Loucy (cell line): Measurements from ENCODE around the gene SORCS2.

ENCODE experiments used
- EZH2phosphoT487 ChIP-seq: fragments of 200-600 bp; IDR thresholded peaks from 2 replicates; pipeline ENCODE4 v1.6.1; 2018; ENCODE audit warnings: antibody characterized with exemption, mild to moderate bottlenecking, moderate library complexity, borderline replicate concordance
- TF ChIP-seq, protein P1 (sequence below): fragments of 200-600 bp; sonication (generic); conservative IDR thresholded peaks from 2 replicates; pipeline ENCODE4 v1.5.1; 2014; ENCODE audit warnings: mild to moderate bottlenecking, antibody characterized with exemption, low read length

DNA sequence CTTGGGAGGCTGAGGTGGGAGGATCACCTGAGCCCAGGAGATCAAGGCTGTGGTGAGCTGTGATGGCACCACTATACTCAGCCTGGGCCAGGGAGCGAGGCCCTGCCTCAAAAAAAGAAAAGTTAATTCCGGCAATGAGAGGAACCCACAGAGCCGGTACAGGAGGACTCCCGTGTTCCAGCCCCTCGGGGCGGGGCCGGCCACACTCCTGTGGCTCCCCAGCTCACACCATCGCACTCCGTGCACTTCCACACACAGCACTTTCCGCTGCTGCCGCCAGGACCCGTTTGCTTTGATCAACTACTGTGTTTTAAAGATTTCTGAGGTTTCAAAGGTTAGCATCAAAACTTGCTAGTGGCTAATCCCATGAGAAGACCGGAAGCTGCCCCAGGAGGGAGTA lies 575.6 kb downstream of the SORCS2 start:
- TF ChIP-seq, protein P1, sequence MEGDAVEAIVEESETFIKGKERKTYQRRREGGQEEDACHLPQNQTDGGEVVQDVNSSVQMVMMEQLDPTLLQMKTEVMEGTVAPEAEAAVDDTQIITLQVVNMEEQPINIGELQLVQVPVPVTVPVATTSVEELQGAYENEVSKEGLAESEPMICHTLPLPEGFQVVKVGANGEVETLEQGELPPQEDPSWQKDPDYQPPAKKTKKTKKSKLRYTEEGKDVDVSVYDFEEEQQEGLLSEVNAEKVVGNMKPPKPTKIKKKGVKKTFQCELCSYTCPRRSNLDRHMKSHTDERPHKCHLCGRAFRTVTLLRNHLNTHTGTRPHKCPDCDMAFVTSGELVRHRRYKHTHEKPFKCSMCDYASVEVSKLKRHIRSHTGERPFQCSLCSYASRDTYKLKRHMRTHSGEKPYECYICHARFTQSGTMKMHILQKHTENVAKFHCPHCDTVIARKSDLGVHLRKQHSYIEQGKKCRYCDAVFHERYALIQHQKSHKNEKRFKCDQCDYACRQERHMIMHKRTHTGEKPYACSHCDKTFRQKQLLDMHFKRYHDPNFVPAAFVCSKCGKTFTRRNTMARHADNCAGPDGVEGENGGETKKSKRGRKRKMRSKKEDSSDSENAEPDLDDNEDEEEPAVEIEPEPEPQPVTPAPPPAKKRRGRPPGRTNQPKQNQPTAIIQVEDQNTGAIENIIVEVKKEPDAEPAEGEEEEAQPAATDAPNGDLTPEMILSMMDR, result no peak
- no peak for TF ChIP-seq EZH2phosphoT487
